HepG2 (cell line): Measurements from ENCODE around the gene ZFYVE28. TPM values are rescaled to one million over a fixed set of nuclear protein-coding genes. Genes with fewer than 3 reads are reported as not detected.

ENCODE experiments used
- ATAC-seq: fragments of 200-7000 bp; cut with Tn5 transposase; 3 replicates; pipeline ENCODE4 v1.9.1; 2020; ENCODE audit warnings: mild to moderate bottlenecking, moderate library complexity
- BruUV-seq: library from RNA; stranded (reverse); fragments of 400-500 nt; replicated peaks from 2 replicates; lab custom pipeline; 2021; lab: Mats Ljungman, UMichigan
- CTCF ChIA-PET: fragments of 300-600 bp; formaldehyde crosslinking; extraction: SDS; loops from one replicate; lab custom pipeline; 2021; ENCODE audit warnings: low total read pairs, inconsistent platforms, low intra/inter-chr PET ratio; lab: Yijun Ruan, JAX
- POLR2A ChIA-PET: fragments of 350-600 bp; sonication (Branson Sonifier 250); formaldehyde crosslinking; loops from one replicate; lab custom pipeline; 2020; ENCODE audit warnings: antibody characterized with exemption, inconsistent platforms; lab: Yijun Ruan, JAX
- DNase-seq: peaks from one replicate; pipeline ENCODE4 v3.0.0-alpha.2; 2015; ENCODE audit warnings: low spot score
- FAIRE-seq: peaks from 3 replicates; lab custom pipeline; 2011; peaks lifted over from hg19 to GRCh38; lab: Jason Lieb, UNC
- H2AFZ ChIP-seq: one replicate; pipeline ENCODE4 v1.6.1; 2011; ENCODE audit warnings: low read length, inconsistent platforms
- H3K27ac ChIP-seq: fragments of 300-600 bp; 3 replicates; pipeline ENCODE4 v1.8.0; 2011; ENCODE audit warnings: mixed run types, mild to moderate bottlenecking, mixed read lengths, low read length, inconsistent platforms; ENCODE audit not compliant: insufficient read depth; ENCODE audit errors: extremely low read length
- H3K27me3 ChIP-seq, 2 experiments: fragments of 200-600 bp in 1 of 2; 2 replicates in 1 of 2; 3 replicates in 1 of 2; pipeline versions ENCODE4 v1.6.0 to v1.8.0; 2011; ENCODE audit warnings: low read length in 2 of 2, mild to moderate bottlenecking in 2 of 2, moderate library complexity in 2 of 2, inconsistent platforms in 1 of 2; ENCODE audit not compliant: insufficient read depth in 2 of 2, control insufficient read depth in 1 of 2
- H3K36me3 ChIP-seq, 2 experiments: fragments of 200-600 bp in 1 of 2; replicated peaks in 1 of 2; 2 replicates in 1 of 2; 3 replicates in 1 of 2; pipeline versions ENCODE4 v1.5.1 to v1.8.0; 2011; ENCODE audit warnings: low read length in 2 of 2, inconsistent platforms in 1 of 2; ENCODE audit not compliant: insufficient read depth in 2 of 2, control insufficient read depth in 1 of 2
- H3K4me1 ChIP-seq: 2 replicates; pipeline ENCODE4 v1.5.1; 2012; ENCODE audit warnings: low read length, inconsistent platforms; ENCODE audit not compliant: insufficient read depth
- H3K4me2 ChIP-seq: 2 replicates; pipeline ENCODE4 v1.6.0; 2011; ENCODE audit warnings: low read depth, low read length, inconsistent platforms
- H3K4me3 ChIP-seq, 3 experiments: fragments of 200-600 bp in 1 of 3; sonication (generic), shearing (Covaris generic) in 1 of 3; replicated peaks in 1 of 3; 2 replicates each; pipeline ENCODE4 v1.5.1; 2011 to 2016; ENCODE audit warnings: low read length in 3 of 3, inconsistent platforms in 2 of 3, low read depth in 2 of 3, mild to moderate bottlenecking in 2 of 3, control low read depth in 1 of 3, mixed read lengths in 1 of 3; ENCODE audit not compliant: insufficient read depth in 1 of 3
- H3K79me2 ChIP-seq: one replicate; pipeline ENCODE4 v1.6.1; 2011; ENCODE audit warnings: low read length, inconsistent platforms; ENCODE audit not compliant: insufficient read depth
- H3K9ac ChIP-seq: 2 replicates; pipeline ENCODE4 v1.6.0; 2011; ENCODE audit warnings: mild to moderate bottlenecking, low read depth, low read length, inconsistent platforms; ENCODE audit not compliant: insufficient read depth
- H3K9me3 ChIP-seq: 2 replicates; pipeline ENCODE4 v1.5.1; 2012; ENCODE audit warnings: mild to moderate bottlenecking, low read length
- H4K20me1 ChIP-seq: 2 replicates; pipeline ENCODE4 v1.6.0; 2011; ENCODE audit warnings: inconsistent platforms, mild to moderate bottlenecking, low read length, moderate library complexity; ENCODE audit not compliant: insufficient read depth
- ADNP ChIP-seq: sonication (generic); formaldehyde crosslinking; IDR thresholded peaks from 2 replicates; pipeline ENCODE4 v1.4.0; 2020; ENCODE audit warnings: missing genetic modification reagents
- AGO2 ChIP-seq: fragments of 200-400 bp; formaldehyde crosslinking; optimal IDR thresholded peaks from 2 replicates; pipeline ENCODE3; 2017; ENCODE audit warnings: mild to moderate bottlenecking, low read depth, low read length, moderate library complexity
- DNMT1 ChIP-seq: sonication (generic); formaldehyde crosslinking; IDR thresholded peaks from 2 replicates; pipeline ENCODE4 v1.5.1; 2020; ENCODE audit warnings: mild to moderate bottlenecking, missing genetic modification reagents
- HES4 ChIP-seq: sonication (generic); formaldehyde crosslinking; IDR thresholded peaks from 2 replicates; pipeline ENCODE4 v1.9.0; 2021; ENCODE audit warnings: mild to moderate bottlenecking, missing genetic modification reagents, borderline replicate concordance
- HOXA3 ChIP-seq: sonication (generic); formaldehyde crosslinking; IDR thresholded peaks from 2 replicates; pipeline ENCODE4 v1.5.0; 2020; ENCODE audit warnings: missing genetic modification reagents
- KLF6 ChIP-seq: IDR thresholded peaks from 2 replicates; pipeline ENCODE4 v1.8.0; 2016; ENCODE audit warnings: missing biosample characterization, missing genetic modification reagents
- POLR2AphosphoS5 ChIP-seq: IDR thresholded peaks from 2 replicates; pipeline ENCODE4 v1.6.1; 2012; ENCODE audit warnings: low read depth, low read length
- ZBTB8A ChIP-seq: sonication (generic); formaldehyde crosslinking; IDR thresholded peaks from 2 replicates; pipeline ENCODE4 v1.4.0; 2020; ENCODE audit warnings: mild to moderate bottlenecking, low read depth, missing genetic modification reagents, borderline replicate concordance
- ZFP36L1 ChIP-seq: sonication (generic); formaldehyde crosslinking; IDR thresholded peaks from 2 replicates; pipeline ENCODE4 v1.8.0; 2022; ENCODE audit warnings: mild to moderate bottlenecking, missing genetic modification reagents, moderate library complexity
- ZKSCAN1 ChIP-seq: fragments of 150-350 bp; IDR thresholded peaks from 2 replicates; pipeline ENCODE4 v1.6.1; 2014; ENCODE audit warnings: low read length
- ZNF572 ChIP-seq: sonication (generic); formaldehyde crosslinking; IDR thresholded peaks from 2 replicates; pipeline ENCODE4 v1.5.1; 2020; ENCODE audit warnings: mild to moderate bottlenecking, missing genetic modification reagents
- ZNF672 ChIP-seq: sonication (generic); formaldehyde crosslinking; IDR thresholded peaks from 2 replicates; pipeline ENCODE4 v1.8.1; 2022; ENCODE audit warnings: missing genetic modification reagents
- ZNF674 ChIP-seq: sonication (generic); formaldehyde crosslinking; IDR thresholded peaks from 2 replicates; pipeline ENCODE4 v1.5.0; 2020; ENCODE audit warnings: low read depth, mild to moderate bottlenecking, missing genetic modification reagents
- ZNF720 ChIP-seq: sonication (generic); formaldehyde crosslinking; IDR thresholded peaks from 2 replicates; pipeline ENCODE4 v1.4.0; 2020; ENCODE audit warnings: missing genetic modification reagents
- ZNF749 ChIP-seq: sonication (generic); formaldehyde crosslinking; IDR thresholded peaks from 2 replicates; pipeline ENCODE4 v1.8.0; 2022; ENCODE audit warnings: mild to moderate bottlenecking, missing genetic modification reagents, moderate library complexity, borderline replicate concordance
- ZNF891 ChIP-seq: sonication (generic); formaldehyde crosslinking; IDR thresholded peaks from 2 replicates; pipeline ENCODE4 v1.5.0; 2020; ENCODE audit warnings: mild to moderate bottlenecking, missing genetic modification reagents
- WGBS: methylation state at CpG from one replicate; pipeline ENCODE4 v1.1.6; 2017; ENCODE audit warnings: low lambda C conversion rate; 5-methylcytosine and 5-hydroxymethylcytosine counted together
- in situ Hi-C: cut with HindIII; loops from 2 replicates; pipeline ENCODE4 v1.10.0; 2017; ENCODE audit warnings: low pct_unique_long_range_greater_than_20kb; ENCODE audit not compliant: extremely low pct_ligation_motif_present
- intact Hi-C: fragments of 100-400 bp; cut with micrococcal nuclease; formaldehyde crosslinking; loops from one replicate; pipeline ENCODE4 v1.10.0; 2022; ENCODE audit not compliant: unreplicated experiment
- polyA plus RNA-seq, 8 experiments: library from polyadenylated mRNA; depleted of rRNA in 3 of 8; stranded (reverse) in 7 of 8; unstranded in 1 of 8; fragments of >200 nt; fragmentation: Illumina TruSeq in 4 of 8; extraction: Trizol in 4 of 8; gene quantifications; 2 replicates each; pipeline versions ENCODE4 v1.2.1 to v1.2.3, GENCODE V29; 2011 to 2016; ENCODE audit warnings: low read depth in 4 of 8, missing spikeins in 1 of 8, mixed read lengths in 1 of 8; ENCODE audit not compliant: insufficient read depth in 1 of 8
- total RNA-seq, 5 experiments: library from RNA; depleted of rRNA; stranded (reverse); fragments of >200 nt; fragmentation: Illumina TruSeq; extraction: Trizol; gene quantifications; 2 replicates each; pipeline ENCODE4 v1.2.3, GENCODE V29; 2016; ENCODE audit warnings: low read depth in 1 of 5
- TF ChIP-seq, protein P1 (sequence below): sonication (generic); formaldehyde crosslinking; IDR thresholded peaks from 2 replicates; pipeline ENCODE4 v1.8.0; 2022; ENCODE audit warnings: mild to moderate bottlenecking, missing genetic modification reagents, borderline replicate concordance
- TF ChIP-seq, protein P2 (sequence below): sonication (generic); formaldehyde crosslinking; conservative IDR thresholded peaks from 2 replicates; pipeline ENCODE4 v1.8.0; 2022; ENCODE audit warnings: low read depth, missing genetic modification reagents
- TF ChIP-seq, protein P3 (sequence below): sonication (generic); formaldehyde crosslinking; IDR thresholded peaks from 2 replicates; pipeline ENCODE4 v1.4.0; 2020; ENCODE audit warnings: mild to moderate bottlenecking, missing genetic modification reagents, borderline replicate concordance

Gene ZFYVE28
- total and polyA plus RNA-seq, 2 of the 13 experiments (the other 11 are each of a cell fraction or from before 2014, with no cell fraction given): 0.12 to 0.22 TPM

- no peak for TF ChIP-seq ZNF720 (CRISPR knock-in tag)
- TF ChIP-seq HOXA3: no peak
- no peak for TF ChIP-seq KLF6 (CRISPR knock-in tag)
- TF ChIP-seq, protein P1, sequence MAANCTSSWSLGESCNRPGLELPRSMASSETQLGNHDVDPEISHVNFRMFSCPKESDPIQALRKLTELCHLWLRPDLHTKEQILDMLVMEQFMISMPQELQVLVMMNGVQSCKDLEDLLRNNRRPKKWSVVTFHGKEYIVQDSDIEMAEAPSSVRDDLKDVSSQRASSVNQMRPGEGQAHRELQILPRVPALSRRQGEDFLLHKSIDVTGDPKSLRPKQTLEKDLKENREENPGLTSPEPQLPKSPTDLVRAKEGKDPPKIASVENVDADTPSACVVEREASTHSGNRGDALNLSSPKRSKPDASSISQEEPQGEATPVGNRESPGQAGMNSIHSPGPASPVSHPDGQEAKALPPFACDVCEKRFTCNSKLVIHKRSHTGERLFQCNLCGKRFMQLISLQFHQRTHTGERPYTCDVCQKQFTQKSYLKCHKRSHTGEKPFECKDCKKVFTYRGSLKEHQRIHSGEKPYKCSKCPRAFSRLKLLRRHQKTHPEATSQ (CRISPR knock-in tag): no peak
- no peak for TF ChIP-seq ZBTB8A (CRISPR knock-in tag)
- TF ChIP-seq AGO2: no peak
- TF ChIP-seq ZNF674 (CRISPR knock-in tag): no peak
- no peak for TF ChIP-seq ZNF572
- no peak for TF ChIP-seq ADNP (CRISPR knock-in tag)
Measured at GRCh38 chr4:2375427-2375826, 43.0 kb downstream of the ZFYVE28 start (continued).

DNA sequence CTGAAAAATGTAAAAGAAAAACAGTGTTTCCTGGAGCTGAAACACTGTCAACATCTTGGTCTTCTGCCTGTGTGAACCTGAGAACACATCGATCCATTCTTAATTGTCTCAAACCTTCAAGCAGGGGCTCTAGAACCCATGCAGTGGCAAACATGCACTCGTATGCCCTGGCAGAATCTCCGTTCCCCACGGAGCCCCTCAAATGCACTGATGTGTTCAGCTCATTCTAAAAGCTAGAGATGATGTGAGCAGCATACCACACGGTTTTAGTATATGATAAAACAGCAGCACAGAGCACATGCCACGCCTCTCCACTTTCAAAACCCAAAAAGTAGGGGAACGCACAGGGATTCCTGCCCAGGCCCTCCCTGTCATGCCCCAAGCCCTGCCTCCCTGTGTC, 44.9 kb downstream of the ZFYVE28 start:
- in situ Hi-C loops: no loop called here
- WGBS: 17% methylated on average over 7 of the region's 7 CpGs
- Histone ChIP-seq H3K4me3 (no peak overlapping the region), H3K4me1 (no peaks in the 10 kb centered on the region), H3K27me3 (peaks cover 4 to 36% of the 10 kb centered on the region in 2 experiments; a peak in 3 of 5 replicates), H3K9ac (no peak overlapping the region), H3K4me2 (no peak overlapping the region), H3K27ac (no peak overlapping the region), H3K36me3 (no peaks in the 10 kb centered on the region), H3K79me2 (no peaks in the 10 kb centered on the region), H4K20me1 (no peaks in the 10 kb centered on the region), H3K9me3 (no peaks in the 10 kb centered on the region), H2AFZ (no peak overlapping the region)
- no TSS peak for BruUV-seq
- intact Hi-C loops: no loop called here
- FAIRE-seq: no peak
- ATAC-seq: no peak
- no peak for DNase-seq
- ChIA-PET POLR2A (no interaction called here), CTCF (no interaction called here)
- TF ChIP-seq, protein P2, sequence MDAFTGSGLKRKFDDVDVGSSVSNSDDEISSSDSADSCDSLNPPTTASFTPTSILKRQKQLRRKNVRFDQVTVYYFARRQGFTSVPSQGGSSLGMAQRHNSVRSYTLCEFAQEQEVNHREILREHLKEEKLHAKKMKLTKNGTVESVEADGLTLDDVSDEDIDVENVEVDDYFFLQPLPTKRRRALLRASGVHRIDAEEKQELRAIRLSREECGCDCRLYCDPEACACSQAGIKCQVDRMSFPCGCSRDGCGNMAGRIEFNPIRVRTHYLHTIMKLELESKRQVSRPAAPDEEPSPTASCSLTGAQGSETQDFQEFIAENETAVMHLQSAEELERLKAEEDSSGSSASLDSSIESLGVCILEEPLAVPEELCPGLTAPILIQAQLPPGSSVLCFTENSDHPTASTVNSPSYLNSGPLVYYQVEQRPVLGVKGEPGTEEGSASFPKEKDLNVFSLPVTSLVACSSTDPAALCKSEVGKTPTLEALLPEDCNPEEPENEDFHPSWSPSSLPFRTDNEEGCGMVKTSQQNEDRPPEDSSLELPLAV (CRISPR knock-in tag): no peak
- no peak for TF ChIP-seq ZNF672 (CRISPR knock-in tag)
- no peak for TF ChIP-seq DNMT1 (CRISPR knock-in tag)
- TF ChIP-seq ZFP36L1 (CRISPR knock-in tag): no peak
- TF ChIP-seq, protein P3, sequence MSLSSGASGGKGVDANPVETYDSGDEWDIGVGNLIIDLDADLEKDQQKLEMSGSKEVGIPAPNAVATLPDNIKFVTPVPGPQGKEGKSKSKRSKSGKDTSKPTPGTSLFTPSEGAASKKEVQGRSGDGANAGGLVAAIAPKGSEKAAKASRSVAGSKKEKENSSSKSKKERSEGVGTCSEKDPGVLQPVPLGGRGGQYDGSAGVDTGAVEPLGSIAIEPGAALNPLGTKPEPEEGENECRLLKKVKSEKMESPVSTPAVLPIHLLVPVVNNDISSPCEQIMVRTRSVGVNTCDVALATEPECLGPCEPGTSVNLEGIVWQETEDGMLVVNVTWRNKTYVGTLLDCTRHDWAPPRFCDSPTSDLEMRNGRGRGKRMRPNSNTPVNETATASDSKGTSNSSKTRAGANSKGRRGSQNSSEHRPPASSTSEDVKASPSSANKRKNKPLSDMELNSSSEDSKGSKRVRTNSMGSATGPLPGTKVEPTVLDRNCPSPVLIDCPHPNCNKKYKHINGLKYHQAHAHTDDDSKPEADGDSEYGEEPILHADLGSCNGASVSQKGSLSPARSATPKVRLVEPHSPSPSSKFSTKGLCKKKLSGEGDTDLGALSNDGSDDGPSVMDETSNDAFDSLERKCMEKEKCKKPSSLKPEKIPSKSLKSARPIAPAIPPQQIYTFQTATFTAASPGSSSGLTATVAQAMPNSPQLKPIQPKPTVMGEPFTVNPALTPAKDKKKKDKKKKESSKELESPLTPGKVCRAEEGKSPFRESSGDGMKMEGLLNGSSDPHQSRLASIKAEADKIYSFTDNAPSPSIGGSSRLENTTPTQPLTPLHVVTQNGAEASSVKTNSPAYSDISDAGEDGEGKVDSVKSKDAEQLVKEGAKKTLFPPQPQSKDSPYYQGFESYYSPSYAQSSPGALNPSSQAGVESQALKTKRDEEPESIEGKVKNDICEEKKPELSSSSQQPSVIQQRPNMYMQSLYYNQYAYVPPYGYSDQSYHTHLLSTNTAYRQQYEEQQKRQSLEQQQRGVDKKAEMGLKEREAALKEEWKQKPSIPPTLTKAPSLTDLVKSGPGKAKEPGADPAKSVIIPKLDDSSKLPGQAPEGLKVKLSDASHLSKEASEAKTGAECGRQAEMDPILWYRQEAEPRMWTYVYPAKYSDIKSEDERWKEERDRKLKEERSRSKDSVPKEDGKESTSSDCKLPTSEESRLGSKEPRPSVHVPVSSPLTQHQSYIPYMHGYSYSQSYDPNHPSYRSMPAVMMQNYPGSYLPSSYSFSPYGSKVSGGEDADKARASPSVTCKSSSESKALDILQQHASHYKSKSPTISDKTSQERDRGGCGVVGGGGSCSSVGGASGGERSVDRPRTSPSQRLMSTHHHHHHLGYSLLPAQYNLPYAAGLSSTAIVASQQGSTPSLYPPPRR (CRISPR knock-in tag): no peak
- no peak for TF ChIP-seq ZKSCAN1
- no peak for TF ChIP-seq ZNF749 (CRISPR knock-in tag)
- TF ChIP-seq ZNF891 (CRISPR knock-in tag): no peak
- no peak for TF ChIP-seq HES4 (CRISPR knock-in tag)
- TF ChIP-seq POLR2AphosphoS5: no peak
